ENCODE measurements around the gene SCTR. TPM values are rescaled to one million over a fixed set of nuclear protein-coding genes. Genes with fewer than 3 reads are reported as not detected.
A peak's percentile ranks its signal among the peaks of the same experiment; 100 is the strongest.

SCTR gene
- total and polyA plus RNA-seq, 2 of the 13 experiments (the other 11 are each of a cell fraction or from before 2014, with no cell fraction given), result not detected

GRCh38 chr2:119430023-119430498 lies 94.2 kb downstream of the SCTR start (continued):
- TF ChIP-seq RNF219 (CRISPR knock-in tag; IDR thresholded peaks at IDR 0.05) (no peak), TAF15 (IDR thresholded peaks at IDR 0.05; ENCODE audit: low read depth, low read length, poor library complexity, severe bottlenecking) (no peak), ZNF331 (CRISPR knock-in tag; IDR thresholded peaks at IDR 0.05) (no peak), ZNF383 (CRISPR knock-in tag; IDR thresholded peaks at IDR 0.05; ENCODE audit: borderline replicate concordance) (no peak), ZNF788 (CRISPR knock-in tag; IDR thresholded peaks at IDR 0.05; ENCODE audit: borderline replicate concordance) (no peak), AKNA (CRISPR knock-in tag; IDR thresholded peaks at IDR 0.05; ENCODE audit: borderline replicate concordance) (no peak), ZNF883 (CRISPR knock-in tag; IDR thresholded peaks at IDR 0.05; ENCODE audit: not compliant biosample characterization) (no peak), KDM3A (CRISPR knock-in tag; IDR thresholded peaks at IDR 0.05; ENCODE audit: low read depth) (no peak), NBN (conservative IDR thresholded peaks at IDR 0.05) (no peak), RBFOX2 (IDR thresholded peaks at IDR 0.05; ENCODE audit: low read depth, low read length) (no peak), ATF4 (CRISPR knock-in tag; IDR thresholded peaks at IDR 0.05) (no peak), ATM (IDR thresholded peaks at IDR 0.05; ENCODE audit: borderline replicate concordance) (no peak), RBM39 (IDR thresholded peaks at IDR 0.05; ENCODE audit: low read depth, low read length, poor library complexity, severe bottlenecking) (no peak), ZNF275 (CRISPR knock-in tag; IDR thresholded peaks at IDR 0.05; ENCODE audit: borderline replicate concordance) (0 out of 2 replicates have a peak, but pooled peaks have one; percentile 47), JUND (CRISPR knock-in tag; IDR thresholded peaks at IDR 0.05) (no peak), HMG20B (CRISPR knock-in tag; conservative IDR thresholded peaks at IDR 0.05) (0 out of 2 replicates have a peak, but pooled peaks have one; percentile 21), HMG20A (CRISPR knock-in tag; IDR thresholded peaks at IDR 0.05; ENCODE audit: borderline replicate concordance) (no peak), ZNF841 (CRISPR knock-in tag; IDR thresholded peaks at IDR 0.05; ENCODE audit: borderline replicate concordance) (no peak), SMC3 (IDR thresholded peaks at IDR 0.05; ENCODE audit: low read length) (no peak), ZNF33B (CRISPR knock-in tag; IDR thresholded peaks at IDR 0.05) (no peak), TARDBP (CRISPR knock-in tag; IDR thresholded peaks at IDR 0.05) (no peak), ZKSCAN5 (CRISPR knock-in tag; IDR thresholded peaks at IDR 0.05) (no peak), RXRB (CRISPR knock-in tag; IDR thresholded peaks at IDR 0.05; ENCODE audit: borderline replicate concordance) (no peak)
